ENCODE measurements around the gene AJAP1. TPM values are rescaled to one million over a fixed set of nuclear protein-coding genes. Genes with fewer than 3 reads are reported as not detected.

AJAP1 gene
- polyA plus RNA-seq, 1 experiment = not detected

DNA sequence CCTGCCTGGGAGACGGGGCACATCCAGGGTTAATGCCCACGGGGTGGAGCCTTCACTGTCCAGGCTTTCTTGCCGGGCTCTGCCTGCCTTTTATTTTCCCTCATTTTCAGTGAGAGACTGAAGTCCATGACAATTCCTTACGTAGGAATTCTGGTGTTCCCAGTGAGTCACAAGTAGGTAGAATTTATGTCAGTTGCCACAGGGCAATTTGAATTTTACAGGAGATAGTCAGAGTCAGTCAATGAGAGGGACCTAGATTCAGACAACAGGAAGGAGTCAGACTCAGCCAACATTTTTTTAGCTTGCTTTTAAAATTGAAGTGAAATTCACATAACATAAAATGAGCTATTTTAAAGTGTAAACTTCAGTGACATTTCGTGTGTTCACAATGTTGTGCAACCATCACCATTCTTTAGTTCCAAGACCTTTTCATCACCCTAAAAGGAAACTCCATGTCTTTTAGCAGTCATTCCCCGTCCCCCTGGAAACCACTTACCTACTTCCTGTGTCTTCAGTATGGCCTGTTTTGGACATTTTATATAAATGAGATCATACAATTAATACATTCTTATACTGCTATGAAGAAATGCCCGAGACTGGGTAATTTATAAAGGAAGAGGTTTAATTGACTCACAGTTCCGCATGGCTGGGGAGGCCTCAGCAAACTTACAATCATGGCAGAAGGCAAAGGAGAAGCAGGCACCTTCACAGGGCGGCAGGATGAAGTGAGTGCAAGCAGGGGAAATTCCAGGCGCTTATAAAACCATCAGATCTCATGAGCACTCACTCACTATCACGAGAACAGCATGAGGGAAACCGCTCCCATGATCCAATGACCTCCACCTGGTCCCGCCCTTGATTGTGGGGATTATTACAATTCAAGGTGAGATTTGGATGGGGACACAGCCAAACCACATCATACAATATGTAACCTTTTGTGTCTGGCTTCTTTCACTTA lies 14.6 kb downstream of the AJAP1 start:
- Histone ChIP-seq H3K27ac (ENCODE audit: low read depth, low read length) (no peak overlapping the region), H3K27me3 (ENCODE audit: control insufficient read depth, insufficient read depth, low read length) (no peaks in the 10 kb centered on the region), H3K9me3 (ENCODE audit: control insufficient read depth, insufficient read depth, low read length) (peaks cover 82% of the 10 kb centered on the region), H3K4me3 (ENCODE audit: low read depth, low read length) (no peak overlapping the region)
- CTCF ChIA-PET = no interaction called here
- POLR2A ChIA-PET = no interaction called here
- TF ChIP-seq, protein P1, sequence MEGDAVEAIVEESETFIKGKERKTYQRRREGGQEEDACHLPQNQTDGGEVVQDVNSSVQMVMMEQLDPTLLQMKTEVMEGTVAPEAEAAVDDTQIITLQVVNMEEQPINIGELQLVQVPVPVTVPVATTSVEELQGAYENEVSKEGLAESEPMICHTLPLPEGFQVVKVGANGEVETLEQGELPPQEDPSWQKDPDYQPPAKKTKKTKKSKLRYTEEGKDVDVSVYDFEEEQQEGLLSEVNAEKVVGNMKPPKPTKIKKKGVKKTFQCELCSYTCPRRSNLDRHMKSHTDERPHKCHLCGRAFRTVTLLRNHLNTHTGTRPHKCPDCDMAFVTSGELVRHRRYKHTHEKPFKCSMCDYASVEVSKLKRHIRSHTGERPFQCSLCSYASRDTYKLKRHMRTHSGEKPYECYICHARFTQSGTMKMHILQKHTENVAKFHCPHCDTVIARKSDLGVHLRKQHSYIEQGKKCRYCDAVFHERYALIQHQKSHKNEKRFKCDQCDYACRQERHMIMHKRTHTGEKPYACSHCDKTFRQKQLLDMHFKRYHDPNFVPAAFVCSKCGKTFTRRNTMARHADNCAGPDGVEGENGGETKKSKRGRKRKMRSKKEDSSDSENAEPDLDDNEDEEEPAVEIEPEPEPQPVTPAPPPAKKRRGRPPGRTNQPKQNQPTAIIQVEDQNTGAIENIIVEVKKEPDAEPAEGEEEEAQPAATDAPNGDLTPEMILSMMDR (IDR thresholded peaks at IDR 0.05; ENCODE audit: low read depth, low read length) = no peak
- DNase-seq (ENCODE audit: low read depth, low spot score) = no peak

DNA sequence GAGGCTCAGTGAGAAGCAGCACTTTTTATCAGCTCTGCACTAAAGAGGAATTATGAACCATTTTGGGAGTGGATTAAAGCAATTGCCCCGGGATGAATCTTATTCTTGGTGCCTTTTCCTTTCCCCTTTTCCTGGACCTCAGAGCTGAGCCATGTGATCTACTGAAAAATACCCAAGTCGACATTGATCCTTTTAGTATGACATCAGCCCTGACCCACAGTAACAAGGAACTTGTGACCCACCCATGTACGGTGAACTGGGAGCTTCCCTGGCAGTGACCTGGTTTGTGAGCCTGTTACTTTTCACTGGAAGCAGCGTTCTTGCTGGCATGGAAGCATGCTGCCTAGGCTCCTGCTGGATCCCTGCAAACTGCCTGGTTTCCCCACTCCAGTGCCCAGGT lies 15.9 kb downstream of the AJAP1 start:
- Histone ChIP-seq H3K27me3 (ENCODE audit: control insufficient read depth, insufficient read depth, low read length) (no peaks in the 10 kb centered on the region), H3K4me3 (ENCODE audit: low read depth, low read length) (no peak overlapping the region), H3K9me3 (ENCODE audit: control insufficient read depth, insufficient read depth, low read length) (peaks cover 82% of the 10 kb centered on the region), H3K27ac (ENCODE audit: low read depth, low read length) (no peak overlapping the region)
- TF ChIP-seq, protein P1 (IDR thresholded peaks at IDR 0.05; ENCODE audit: low read depth, low read length) = no peak
- CTCF ChIA-PET = no interaction called here
- DNase-seq (ENCODE audit: low read depth, low spot score) = no peak
- POLR2A ChIA-PET = no interaction called here

DNA sequence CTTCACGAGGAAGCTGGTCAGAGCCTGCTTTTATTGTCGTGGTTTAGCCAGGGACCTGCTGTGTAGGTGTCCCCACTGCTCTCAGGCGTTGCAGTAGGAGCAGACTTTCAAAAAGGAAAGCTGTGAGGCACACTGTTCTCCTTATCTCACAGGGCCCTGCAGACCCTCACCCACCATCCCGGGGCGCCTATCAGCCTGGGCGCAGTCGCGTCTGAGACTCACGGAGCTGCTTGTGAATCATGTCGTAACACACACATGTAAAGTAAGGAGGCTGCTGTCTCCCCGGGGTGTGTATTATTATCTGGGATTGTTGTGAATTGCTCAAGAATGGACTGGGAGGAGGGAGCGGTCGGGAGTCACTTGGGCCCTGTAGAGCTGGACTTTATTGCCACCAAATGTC lies 17.4 kb downstream of the AJAP1 start:
- H3K27me3 ChIP-seq (ENCODE audit: control insufficient read depth, insufficient read depth, low read length) = no peaks in the 10 kb centered on the region
- no peak for DNase-seq (ENCODE audit: low read depth, low spot score)
- H3K4me3 ChIP-seq (ENCODE audit: low read depth, low read length) = no peak overlapping the region
- TF ChIP-seq, protein P1 (IDR thresholded peaks at IDR 0.05; ENCODE audit: low read depth, low read length) = no peak
- peaks cover 82% of the 10 kb centered on the region for H3K9me3 ChIP-seq (ENCODE audit: control insufficient read depth, insufficient read depth, low read length)
- no peak overlapping the region for H3K27ac ChIP-seq (ENCODE audit: low read depth, low read length)
- ChIA-PET POLR2A (no interaction called here), CTCF (no interaction called here)

DNA sequence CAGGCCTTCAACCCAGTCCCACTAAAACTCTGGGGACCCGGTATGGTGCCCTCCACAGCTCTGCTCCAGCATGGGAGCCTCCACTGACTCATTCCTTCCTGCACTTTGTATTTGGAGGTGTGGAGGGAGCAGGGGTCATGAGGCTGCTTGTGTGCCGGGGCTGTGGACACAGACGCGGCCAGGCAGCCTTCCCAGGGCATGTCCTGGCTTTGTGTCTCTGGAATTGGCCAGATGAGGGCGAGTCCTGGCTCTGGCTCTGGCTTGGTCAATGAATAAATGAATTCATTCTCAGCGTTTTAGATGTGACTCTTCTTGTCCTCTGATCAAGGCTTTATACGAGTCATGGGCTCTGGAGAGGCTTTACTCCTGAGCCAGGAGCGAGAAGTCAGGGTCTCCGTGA lies 19.1 kb downstream of the AJAP1 start:
- ChIA-PET POLR2A (no interaction called here), CTCF (no interaction called here)
- TF ChIP-seq, protein P1 (IDR thresholded peaks at IDR 0.05; ENCODE audit: low read depth, low read length) = no peak
- no peaks in the 10 kb centered on the region for H3K27me3 ChIP-seq (ENCODE audit: control insufficient read depth, insufficient read depth, low read length)
- no peak for DNase-seq (ENCODE audit: low read depth, low spot score)
- no peak overlapping the region for H3K4me3 ChIP-seq (ENCODE audit: low read depth, low read length)
- H3K9me3 ChIP-seq (ENCODE audit: control insufficient read depth, insufficient read depth, low read length) = peaks cover 82% of the 10 kb centered on the region
- no peak overlapping the region for H3K27ac ChIP-seq (ENCODE audit: low read depth, low read length)

DNA sequence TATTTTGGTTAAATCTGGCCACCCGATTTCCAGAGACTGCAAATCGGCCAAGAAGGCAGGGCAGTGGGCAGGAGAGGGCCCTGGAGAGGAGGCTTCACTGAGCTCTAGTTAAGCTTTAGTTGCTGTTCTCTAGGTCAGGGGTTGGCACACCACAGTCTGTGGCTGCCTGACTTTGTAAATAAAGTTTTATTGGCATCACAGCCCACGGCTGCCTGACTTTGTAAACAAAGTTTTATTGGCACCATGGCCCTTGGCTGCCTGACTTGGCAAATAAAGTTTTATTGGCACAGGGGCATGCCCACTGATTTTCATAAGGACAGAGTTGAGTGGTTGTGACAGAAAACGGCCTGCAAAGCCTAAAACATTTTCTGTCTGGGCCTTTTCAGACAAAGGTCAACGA lies 19.7 kb downstream of the AJAP1 start:
- Histone ChIP-seq H3K9me3 (ENCODE audit: control insufficient read depth, insufficient read depth, low read length) (peaks cover 79% of the 10 kb centered on the region), H3K4me3 (ENCODE audit: low read depth, low read length) (no peak overlapping the region), H3K27ac (ENCODE audit: low read depth, low read length) (no peak overlapping the region), H3K27me3 (ENCODE audit: control insufficient read depth, insufficient read depth, low read length) (no peaks in the 10 kb centered on the region)
- DNase-seq (ENCODE audit: low read depth, low spot score) = no peak
- TF ChIP-seq, protein P1 (IDR thresholded peaks at IDR 0.05; ENCODE audit: low read depth, low read length) = no peak
- ChIA-PET CTCF (no interaction called here), POLR2A (no interaction called here)
